ENCODE results near the gene CHI3L1. TPM values are rescaled to one million over a fixed set of nuclear protein-coding genes. Genes with fewer than 3 reads are reported as not detected.

The CHI3L1 gene
- total RNA-seq, 1 experiment from 2014 or later = not detected

DNA sequence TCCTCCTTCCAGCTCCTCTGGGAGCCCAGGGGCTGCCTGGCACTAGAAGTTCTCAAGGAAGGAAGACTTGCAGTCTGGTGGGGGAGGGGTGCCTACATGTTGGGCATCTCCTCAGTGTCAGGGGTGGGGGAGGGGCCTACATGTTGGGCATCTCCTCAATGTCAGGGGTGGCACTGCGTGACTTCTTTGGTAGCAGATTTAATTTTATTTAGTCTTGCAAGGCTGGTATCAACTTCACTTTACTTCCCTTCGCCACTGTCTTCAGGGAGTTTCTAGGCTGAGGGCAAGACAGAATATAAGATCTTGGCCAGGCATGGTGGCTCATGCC, 40.5 kb downstream of the CHI3L1 start:
- DNase-seq = no peak
- H3K36me3 Mint-ChIP-seq (ENCODE audit: insufficient read depth in 1 of 3, low read depth in 3 of 3) = peaks cover 0 to 9% (median 2%) of the 10 kb centered on the region in 3 experiments; a peak in 3 of 7 replicates

More for the DNA sequence above, 40.5 kb downstream of the CHI3L1 start:
- TF ChIP-seq, protein P1, sequence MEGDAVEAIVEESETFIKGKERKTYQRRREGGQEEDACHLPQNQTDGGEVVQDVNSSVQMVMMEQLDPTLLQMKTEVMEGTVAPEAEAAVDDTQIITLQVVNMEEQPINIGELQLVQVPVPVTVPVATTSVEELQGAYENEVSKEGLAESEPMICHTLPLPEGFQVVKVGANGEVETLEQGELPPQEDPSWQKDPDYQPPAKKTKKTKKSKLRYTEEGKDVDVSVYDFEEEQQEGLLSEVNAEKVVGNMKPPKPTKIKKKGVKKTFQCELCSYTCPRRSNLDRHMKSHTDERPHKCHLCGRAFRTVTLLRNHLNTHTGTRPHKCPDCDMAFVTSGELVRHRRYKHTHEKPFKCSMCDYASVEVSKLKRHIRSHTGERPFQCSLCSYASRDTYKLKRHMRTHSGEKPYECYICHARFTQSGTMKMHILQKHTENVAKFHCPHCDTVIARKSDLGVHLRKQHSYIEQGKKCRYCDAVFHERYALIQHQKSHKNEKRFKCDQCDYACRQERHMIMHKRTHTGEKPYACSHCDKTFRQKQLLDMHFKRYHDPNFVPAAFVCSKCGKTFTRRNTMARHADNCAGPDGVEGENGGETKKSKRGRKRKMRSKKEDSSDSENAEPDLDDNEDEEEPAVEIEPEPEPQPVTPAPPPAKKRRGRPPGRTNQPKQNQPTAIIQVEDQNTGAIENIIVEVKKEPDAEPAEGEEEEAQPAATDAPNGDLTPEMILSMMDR (conservative IDR thresholded peaks at IDR 0.05) = no peak
- H2BK5ac ChIP-seq (ENCODE audit: insufficient read length, low read length) = no peak overlapping the region
- H4K91ac ChIP-seq (ENCODE audit: insufficient read length, low read depth, low read length) = no peak overlapping the region
- no peaks in the 10 kb centered on the region for H3K9me3 ChIP-seq (ENCODE audit: control insufficient read depth, low read depth, low read length)
- H3K27ac Mint-ChIP-seq = no peak overlapping the region; a peak in 1 of 7 replicates
- H2BK12ac ChIP-seq (ENCODE audit: insufficient read length, low read depth, low read length) = no peak overlapping the region
- H3T11ph ChIP-seq (ENCODE audit: low read length) = no peak overlapping the region
- H3K79me1 ChIP-seq (ENCODE audit: insufficient read depth, low read depth, low read length, poor library complexity, severe bottlenecking) = no peaks in the 10 kb centered on the region
- no peak overlapping the region for H2BK20ac ChIP-seq (ENCODE audit: low read depth, low read length, poor library complexity, severe bottlenecking)
- H4K8ac ChIP-seq (replicated peaks; ENCODE audit: insufficient read length, low read depth, low read length) = no peak overlapping the region
- H3K18ac ChIP-seq (ENCODE audit: insufficient read length, low read depth, low read length) = no peak overlapping the region
- H3K4me3 Mint-ChIP-seq = no peak overlapping the region
- no peak overlapping the region for H3K27ac ChIP-seq (ENCODE audit: insufficient read length, low read depth, low read length)
- H2AFZ ChIP-seq (ENCODE audit: low read length) = no peak overlapping the region
- WGBS (ENCODE audit: extremely low coverage, insufficient read length, low lambda C conversion rate) = no CpG with 5 or more reads among the region's 2 CpGs
- no peak overlapping the region for H4K5ac ChIP-seq (ENCODE audit: insufficient read length, low read depth, low read length)
- H3K4ac ChIP-seq (ENCODE audit: low read depth, low read length) = no peak overlapping the region
- no peaks in the 10 kb centered on the region; the same call in 1 of the 2 replicates for H3K27me3 Mint-ChIP-seq (ENCODE audit: low read depth)
- no peak overlapping the region for H3K4me2 ChIP-seq (ENCODE audit: insufficient read depth, insufficient read length, low read length)
- peaks cover 4 to 8% of the 10 kb centered on the region in 2 experiments; a peak in 3 of 5 replicates for H3K9me3 Mint-ChIP-seq
- H3K14ac ChIP-seq (ENCODE audit: insufficient read depth, low read length) = no peak overlapping the region
- no peaks in the 10 kb centered on the region for H3K27me3 ChIP-seq (ENCODE audit: insufficient read depth, low read length)
- H2BK15ac ChIP-seq (ENCODE audit: low read depth, low read length) = no peak overlapping the region
- H2AK5ac ChIP-seq (ENCODE audit: insufficient read length, low read length) = no peak overlapping the region
- no peak overlapping the region for H2BK120ac ChIP-seq (ENCODE audit: low read depth, low read length, poor library complexity, severe bottlenecking)
- H4K20me1 ChIP-seq (ENCODE audit: control insufficient read depth, insufficient read depth, insufficient read length) = no peaks in the 10 kb centered on the region
- H3K56ac ChIP-seq (ENCODE audit: insufficient read length, low read depth, low read length) = no peak overlapping the region
- H3K9ac ChIP-seq (ENCODE audit: extremely low read depth, insufficient read length, low read length) = no peak overlapping the region
- H3K4me1 ChIP-seq (ENCODE audit: insufficient read depth, low read length) = peaks cover 14% of the 10 kb centered on the region; the same call in 1 of the 2 replicates
- peaks cover 61 to 77% of the 10 kb centered on the region in 2 experiments for H3K4me1 Mint-ChIP-seq
- no peaks in the 10 kb centered on the region for H3K23me2 ChIP-seq (ENCODE audit: insufficient read length, low read depth, low read length, poor library complexity, severe bottlenecking)
- no peaks in the 10 kb centered on the region for H3K79me2 ChIP-seq (ENCODE audit: insufficient read depth, low read length)
- no peak overlapping the region for H3K23ac ChIP-seq (ENCODE audit: insufficient read length, low read depth, low read length)
